Esophagus squamous epithelium (tissue), 5 donors: Measurements from ENCODE around the gene C5orf52. TPM values are rescaled to one million over a fixed set of nuclear protein-coding genes. Genes with fewer than 3 reads are reported as not detected.
A peak's percentile ranks its signal among the peaks of the same experiment; 100 is the strongest.
"Not testable (repeated sequence)": the region's sequence is repeated elsewhere in the genome, so short reads cannot be mapped to it uniquely, and the experiment has no call there.

Source experiments
- DNase-seq: peaks from one replicate; lab custom pipeline; 2025; lab: John Stamatoyannopoulos, UW
- H3K27ac ChIP-seq, 4 donors: fragments of 200-600 bp; sonication (generic); one replicate each; pipeline ENCODE4 v1.5.1; 2016 to 2019; ENCODE audit warnings: mild to moderate bottlenecking in 1 of 4
- H3K27me3 ChIP-seq, 4 donors: fragments of 200-600 bp; sonication (generic); 1 replicate in 3 of 4; 2 replicates in 1 of 4; pipeline versions ENCODE4 v1.5.1 to v1.6.0; 2017 to 2021; ENCODE audit warnings: antibody characterized with exemption in 1 of 4
- H3K36me3 ChIP-seq, 3 donors: fragments of 200-600 bp; sonication (generic); one replicate each; pipeline ENCODE4 v1.5.1; 2016 to 2019
- H3K4me1 ChIP-seq, 3 donors: fragments of 200-600 bp; sonication (generic); one replicate each; pipeline ENCODE4 v1.5.1; 2017 to 2019
- H3K4me3 ChIP-seq, 4 donors: fragments of 200-600 bp; sonication (generic); 1 replicate in 3 of 4; 2 replicates in 1 of 4; pipeline ENCODE4 v1.5.1; 2016 to 2019; ENCODE audit warnings: mild to moderate bottlenecking in 2 of 4, moderate library complexity in 1 of 4
- H3K9me3 ChIP-seq, 3 donors: fragments of 200-600 bp; sonication (generic); one replicate each; pipeline ENCODE4 v1.5.1; 2016 to 2019
- POLR2A ChIP-seq, 4 donors: fragments of 450-650 bp; IDR thresholded peaks; one replicate each; pipeline ENCODE4 v1.6.1; 2017; ENCODE audit warnings: antibody characterized with exemption in 4 of 4, mild to moderate bottlenecking in 4 of 4, moderate library complexity in 3 of 4
- WGBS, 2 donors: methylation state at CpG; one replicate each; pipeline ENCODE4 v1.1.5; 2018; 5-methylcytosine and 5-hydroxymethylcytosine counted together
- intact Hi-C: fragments of 100-400 bp; cut with DNase I; formaldehyde crosslinking; loops from one replicate; pipeline ENCODE4 v1.15.0; 2022
- total RNA-seq, 4 donors: library from RNA; depleted of rRNA; stranded (reverse); fragments of >200 nt; gene quantifications; one replicate each; pipeline ENCODE4 v1.1.0, GENCODE V29; 2016
- TF ChIP-seq, protein P1 (sequence below), 6 experiments: fragments of 450-650 bp in 4 of 6; fragments of 200-600 bp in 2 of 6; sonication (generic) in 2 of 6; IDR thresholded peaks; one replicate each; pipeline ENCODE4 v1.5.1; 2016 to 2019; ENCODE audit warnings: antibody characterized with exemption in 6 of 6, mild to moderate bottlenecking in 4 of 6, moderate library complexity in 4 of 6
- donor health status: DM: yes; HTN: yes; CAD: no.

The C5orf52 gene
- total RNA-seq, 4 donors from 2014 or later, result not detected

DNA sequence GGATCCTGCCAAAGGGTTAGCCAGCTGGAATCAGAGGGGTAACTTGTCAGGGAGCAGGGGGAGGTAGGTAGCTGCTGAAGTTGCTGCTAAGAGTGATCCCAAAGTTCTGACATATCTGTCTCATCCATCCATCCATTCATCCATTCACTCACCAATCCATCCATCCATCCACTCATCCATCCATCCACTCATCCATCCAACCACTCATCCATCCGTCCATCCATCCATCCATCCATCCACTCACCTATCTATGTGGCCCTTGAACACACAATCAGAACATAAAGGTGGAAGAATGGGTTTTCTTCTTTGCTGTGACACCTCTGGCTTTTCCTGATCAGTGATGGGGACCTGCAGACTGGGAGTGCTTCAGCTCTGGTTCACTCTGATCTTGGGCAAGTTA, 3.0 kb upstream of the C5orf52 start:
- no peak overlapping the region for H3K4me3 ChIP-seq
- intact Hi-C loops, result loop anchor here (10.0 kb wide), 1 partner anchor 46 kb away; no protein-coding TSS in a partner anchor

DNA sequence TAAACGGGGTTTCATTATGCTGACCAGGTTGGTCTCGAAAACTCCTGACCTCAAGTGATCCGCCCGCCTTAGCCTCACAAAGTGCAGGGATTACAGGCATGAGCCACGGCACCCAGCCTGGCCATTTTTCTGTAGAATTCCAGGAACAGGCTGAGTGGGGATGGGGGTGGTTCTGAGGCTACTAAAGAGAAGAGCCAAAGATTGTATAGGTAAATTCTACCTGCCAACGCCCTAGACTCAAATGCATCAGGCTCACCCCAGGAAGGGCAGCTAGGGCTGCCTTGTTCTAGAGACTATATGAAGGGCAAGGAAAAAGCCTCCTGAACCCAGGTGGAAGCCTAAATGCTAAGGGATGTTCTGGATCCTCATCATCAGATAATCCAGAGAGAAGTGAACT, 1.6 kb upstream of the C5orf52 start:
- peaks cover 0 to 10% (median 0%) of the 10 kb centered on the region in 4 donors for H3K27me3 ChIP-seq
- 82 to 91% methylated on average over 5 to 6 of the region's 6 CpGs for WGBS, 2 donors
- intact Hi-C loops, result loop anchor here (10.0 kb wide), 1 partner anchor 45 kb away; no protein-coding TSS in a partner anchor
- H3K9me3 ChIP-seq, result no peaks in the 10 kb centered on the region
- TF ChIP-seq POLR2A (IDR thresholded peaks at IDR 0.05), result no peak
- TF ChIP-seq, protein P1, sequence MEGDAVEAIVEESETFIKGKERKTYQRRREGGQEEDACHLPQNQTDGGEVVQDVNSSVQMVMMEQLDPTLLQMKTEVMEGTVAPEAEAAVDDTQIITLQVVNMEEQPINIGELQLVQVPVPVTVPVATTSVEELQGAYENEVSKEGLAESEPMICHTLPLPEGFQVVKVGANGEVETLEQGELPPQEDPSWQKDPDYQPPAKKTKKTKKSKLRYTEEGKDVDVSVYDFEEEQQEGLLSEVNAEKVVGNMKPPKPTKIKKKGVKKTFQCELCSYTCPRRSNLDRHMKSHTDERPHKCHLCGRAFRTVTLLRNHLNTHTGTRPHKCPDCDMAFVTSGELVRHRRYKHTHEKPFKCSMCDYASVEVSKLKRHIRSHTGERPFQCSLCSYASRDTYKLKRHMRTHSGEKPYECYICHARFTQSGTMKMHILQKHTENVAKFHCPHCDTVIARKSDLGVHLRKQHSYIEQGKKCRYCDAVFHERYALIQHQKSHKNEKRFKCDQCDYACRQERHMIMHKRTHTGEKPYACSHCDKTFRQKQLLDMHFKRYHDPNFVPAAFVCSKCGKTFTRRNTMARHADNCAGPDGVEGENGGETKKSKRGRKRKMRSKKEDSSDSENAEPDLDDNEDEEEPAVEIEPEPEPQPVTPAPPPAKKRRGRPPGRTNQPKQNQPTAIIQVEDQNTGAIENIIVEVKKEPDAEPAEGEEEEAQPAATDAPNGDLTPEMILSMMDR (IDR thresholded peaks at IDR 0.05), result no peak
- H3K36me3 ChIP-seq, result no peaks in the 10 kb centered on the region
- H3K4me1 ChIP-seq, result peaks cover 0 to 17% (median 11%) of the 10 kb centered on the region in 3 donors
- no peak overlapping the region for H3K27ac ChIP-seq
- H3K4me3 ChIP-seq, result no peak overlapping the region
- no peak for DNase-seq

More for the DNA sequence above, 3.0 kb upstream of the C5orf52 start:
- no peaks in the 10 kb centered on the region for H3K9me3 ChIP-seq
- no peaks in the 10 kb centered on the region for H3K36me3 ChIP-seq
- TF ChIP-seq, protein P1 (IDR thresholded peaks at IDR 0.05), result no peak
- no peak for TF ChIP-seq POLR2A (IDR thresholded peaks at IDR 0.05)
- H3K27ac ChIP-seq, result no peak overlapping the region
- H3K27me3 ChIP-seq, result peaks cover 0 to 10% (median 0%) of the 10 kb centered on the region in 4 donors
- no peak for DNase-seq
- 53 to 64% methylated on average over 1 of the region's 1 CpG for WGBS, 2 donors
- H3K4me1 ChIP-seq, result peaks cover 0 to 17% (median 11%) of the 10 kb centered on the region in 3 donors

DNA sequence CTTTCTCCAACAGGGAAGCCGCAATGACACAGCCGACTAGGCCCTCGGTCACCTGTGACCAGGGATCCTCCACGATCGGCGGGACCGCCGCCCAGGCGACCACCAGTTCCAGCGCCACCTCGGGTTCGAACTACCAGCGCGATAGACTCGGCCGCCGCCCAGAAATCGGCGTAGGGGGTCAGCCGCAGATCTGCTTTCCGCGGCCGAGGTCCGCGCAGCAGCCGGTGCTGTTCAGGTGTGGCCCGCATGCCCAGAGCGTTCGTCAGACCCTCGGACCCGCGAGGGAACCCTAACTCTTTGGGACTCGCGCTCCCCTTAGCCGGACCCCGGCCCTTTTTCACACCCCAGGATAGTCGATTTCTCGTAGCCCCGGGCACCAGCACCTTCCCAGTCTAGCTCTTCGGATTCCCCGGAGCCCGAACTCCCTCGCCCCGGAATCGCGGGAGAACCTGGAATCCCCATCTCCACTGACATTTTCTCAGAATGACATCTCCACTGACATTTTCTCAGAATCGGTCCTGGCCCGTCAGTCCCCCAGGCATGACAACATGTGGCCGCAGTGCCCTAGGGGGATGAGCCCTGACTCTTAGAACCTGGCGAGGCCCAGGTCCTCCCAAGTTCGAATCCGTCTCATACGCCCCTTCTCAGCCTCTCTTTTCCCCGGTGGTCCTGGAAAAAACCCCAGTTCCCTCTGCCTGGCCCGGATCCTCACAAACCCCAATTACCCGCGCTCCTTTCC, 428 bp downstream of the C5orf52 start:
- H3K27ac ChIP-seq, result no peak overlapping the region
- intact Hi-C loops, result no loop called here
- no peaks in the 10 kb centered on the region for H3K36me3 ChIP-seq
- peak overlapping the region; percentile 46 to 81 (median 57) for H3K4me3 ChIP-seq
- 36 to 73% methylated on average over 25 to 54 of the region's 57 CpGs for WGBS, 2 donors
- no peaks in the 10 kb centered on the region for H3K9me3 ChIP-seq
- peaks cover 0 to 17% (median 11%) of the 10 kb centered on the region in 3 donors for H3K4me1 ChIP-seq
- no peak for TF ChIP-seq POLR2A (IDR thresholded peaks at IDR 0.05)
- TF ChIP-seq, protein P1 (IDR thresholded peaks at IDR 0.05), result no peak
- DNase-seq, result no peak
- H3K27me3 ChIP-seq, result peaks cover 0 to 10% (median 0%) of the 10 kb centered on the region in 4 donors

DNA sequence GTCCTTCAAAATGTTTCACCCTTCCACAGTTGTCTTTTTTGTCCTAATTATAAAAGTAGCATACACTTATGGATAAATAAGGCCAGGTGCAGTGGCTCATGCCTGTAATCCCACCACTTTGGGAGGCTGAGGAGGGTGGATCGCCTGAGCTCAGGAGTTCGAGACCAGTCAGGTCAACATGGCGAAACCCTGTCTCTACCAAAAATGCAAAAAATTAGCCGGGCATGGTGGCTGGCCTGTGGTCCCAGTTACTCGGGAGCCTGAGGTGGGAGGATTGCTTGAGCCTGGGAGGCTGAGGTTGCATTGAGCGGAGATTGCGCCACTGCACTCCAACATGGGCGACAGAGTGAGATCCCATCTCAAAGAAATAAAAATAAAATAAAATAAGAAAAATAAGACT, 1.6 kb downstream of the C5orf52 start:
- Histone ChIP-seq H3K4me1 (peaks cover 0 to 17% (median 11%) of the 10 kb centered on the region in 3 donors), H3K27me3 (peaks cover 0 to 10% (median 0%) of the 10 kb centered on the region in 4 donors), H3K4me3 (no peak overlapping the region), H3K36me3 (no peaks in the 10 kb centered on the region), H3K27ac (no peak overlapping the region), H3K9me3 (no peaks in the 10 kb centered on the region)
- no peak for DNase-seq
- TF ChIP-seq, protein P1 (IDR thresholded peaks at IDR 0.05), result no peak
- TF ChIP-seq POLR2A (IDR thresholded peaks at IDR 0.05), result no peak
- intact Hi-C loops, result no loop called here
- 91 to 96% methylated on average over 8 of the region's 8 CpGs for WGBS, 2 donors

DNA sequence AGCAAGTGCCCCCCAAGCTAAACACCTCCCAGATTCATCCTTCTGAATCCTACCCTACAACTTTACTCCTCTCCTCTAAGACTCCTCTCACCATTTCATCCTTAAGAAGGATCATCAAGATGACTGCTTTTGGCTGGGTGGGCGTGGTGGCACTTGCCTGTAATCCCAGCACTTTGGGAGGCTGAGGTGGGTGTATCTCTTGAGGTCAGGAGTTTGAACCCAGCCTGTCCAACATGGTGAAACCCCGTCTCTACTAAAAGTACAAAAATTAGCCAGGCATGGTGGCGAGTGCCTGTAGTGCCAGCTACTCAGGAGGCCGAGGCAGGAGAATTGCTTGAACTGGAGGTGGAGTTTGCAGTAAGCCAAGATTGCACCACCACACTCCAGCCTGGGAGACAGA, 3.0 kb downstream of the C5orf52 start:
- H3K36me3 ChIP-seq, H3K27me3 ChIP-seq, H3K9me3 ChIP-seq, H3K27ac ChIP-seq, intact Hi-C loops, H3K4me3 ChIP-seq, DNase-seq: not testable (repeated sequence)
- 89 to 94% methylated on average over 3 to 4 of the region's 4 CpGs for WGBS, 2 donors
- H3K4me1 ChIP-seq, result peaks cover 0 to 17% (median 11%) of the 10 kb centered on the region in 3 donors
